ENCODE measurements around the gene CDK7. TPM values are rescaled to one million over a fixed set of nuclear protein-coding genes. Genes with fewer than 3 reads are reported as not detected.
"Not testable (repeated sequence)": the region's sequence is repeated elsewhere in the genome, so short reads cannot be mapped to it uniquely, and the experiment has no call there.

The CDK7 gene
- total and polyA plus RNA-seq, 7 donors: 7.2 to 35.1 (median 18.5) TPM

DNA sequence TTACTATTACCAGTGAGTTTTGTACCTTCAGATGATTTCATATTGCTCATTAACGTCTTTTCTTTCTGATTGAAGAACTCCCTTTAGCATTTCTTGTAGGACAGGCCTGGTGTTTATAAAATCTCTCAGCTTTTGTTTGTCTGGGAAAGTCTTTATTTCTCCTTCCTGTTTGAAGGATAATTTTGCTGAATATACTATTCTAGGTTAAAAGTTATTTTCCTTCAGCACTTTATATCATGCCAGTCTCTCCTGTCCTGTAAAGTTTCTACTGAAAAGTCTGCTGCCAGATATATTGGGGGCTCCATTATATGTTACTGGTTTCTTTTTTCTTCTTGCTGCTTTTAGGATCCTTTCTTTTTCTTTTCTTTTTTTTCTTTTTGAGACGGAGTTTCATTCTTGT, 13.3 kb downstream of the CDK7 start:
- intact Hi-C loops (cut with DNase I): no loop called here
- no peaks in the 10 kb centered on the region for H3K4me1 ChIP-seq
- no peak for DNase-seq
- H3K27ac ChIP-seq: no peak overlapping the region
- H3K9me3 ChIP-seq: no peaks in the 10 kb centered on the region
- no peak overlapping the region for H3K4me3 ChIP-seq
- no peaks in the 10 kb centered on the region for H3K36me3 ChIP-seq
- 95% methylated on average over 2 of the region's 2 CpGs for WGBS, 2 donors
- no peaks in the 10 kb centered on the region for H3K27me3 ChIP-seq
- TF ChIP-seq POLR2A (IDR thresholded peaks at IDR 0.05) (no peak), EP300 (IDR thresholded peaks at IDR 0.05) (no peak), POLR2AphosphoS5 (IDR thresholded peaks at IDR 0.05) (no peak)
- TF ChIP-seq, protein P1, sequence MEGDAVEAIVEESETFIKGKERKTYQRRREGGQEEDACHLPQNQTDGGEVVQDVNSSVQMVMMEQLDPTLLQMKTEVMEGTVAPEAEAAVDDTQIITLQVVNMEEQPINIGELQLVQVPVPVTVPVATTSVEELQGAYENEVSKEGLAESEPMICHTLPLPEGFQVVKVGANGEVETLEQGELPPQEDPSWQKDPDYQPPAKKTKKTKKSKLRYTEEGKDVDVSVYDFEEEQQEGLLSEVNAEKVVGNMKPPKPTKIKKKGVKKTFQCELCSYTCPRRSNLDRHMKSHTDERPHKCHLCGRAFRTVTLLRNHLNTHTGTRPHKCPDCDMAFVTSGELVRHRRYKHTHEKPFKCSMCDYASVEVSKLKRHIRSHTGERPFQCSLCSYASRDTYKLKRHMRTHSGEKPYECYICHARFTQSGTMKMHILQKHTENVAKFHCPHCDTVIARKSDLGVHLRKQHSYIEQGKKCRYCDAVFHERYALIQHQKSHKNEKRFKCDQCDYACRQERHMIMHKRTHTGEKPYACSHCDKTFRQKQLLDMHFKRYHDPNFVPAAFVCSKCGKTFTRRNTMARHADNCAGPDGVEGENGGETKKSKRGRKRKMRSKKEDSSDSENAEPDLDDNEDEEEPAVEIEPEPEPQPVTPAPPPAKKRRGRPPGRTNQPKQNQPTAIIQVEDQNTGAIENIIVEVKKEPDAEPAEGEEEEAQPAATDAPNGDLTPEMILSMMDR (IDR thresholded peaks at IDR 0.05): no peak

DNA sequence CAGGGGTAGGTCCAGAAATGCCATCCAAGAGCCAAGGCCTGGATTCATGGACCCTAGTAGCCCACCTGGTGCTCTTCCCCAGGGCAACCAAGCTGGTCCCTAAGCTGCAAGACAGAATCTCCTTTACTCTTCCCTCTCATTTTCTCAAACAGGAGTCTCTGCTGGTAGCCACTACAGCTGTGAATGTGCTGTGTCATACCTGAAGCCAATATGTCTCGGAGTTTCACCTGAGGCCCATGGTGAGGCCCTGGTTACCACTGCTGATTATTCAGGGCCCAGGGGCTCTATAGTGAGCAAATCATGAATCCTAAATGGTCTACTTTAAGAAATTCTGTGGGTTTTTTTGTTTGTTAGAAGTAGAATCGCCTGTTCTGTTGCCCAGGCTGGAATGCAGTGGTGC, 15.9 kb downstream of the CDK7 start:
- WGBS, 2 donors: 94 to 97% methylated on average over 2 of the region's 2 CpGs
- intact Hi-C loops (cut with DNase I): no loop called here
- Histone ChIP-seq H3K9me3 (no peaks in the 10 kb centered on the region), H3K4me1 (no peaks in the 10 kb centered on the region), H3K36me3 (peaks cover 0 to 5% (median 0%) of the 10 kb centered on the region in 4 donors), H3K27me3 (no peaks in the 10 kb centered on the region), H3K27ac (no peak overlapping the region), H3K4me3 (no peak overlapping the region)
- no peak for TF ChIP-seq POLR2AphosphoS5 (IDR thresholded peaks at IDR 0.05)
- TF ChIP-seq, protein P1 (IDR thresholded peaks at IDR 0.05): no peak
- TF ChIP-seq EP300 (IDR thresholded peaks at IDR 0.05): no peak
- no peak for TF ChIP-seq POLR2A (IDR thresholded peaks at IDR 0.05)
- DNase-seq: no peak

DNA sequence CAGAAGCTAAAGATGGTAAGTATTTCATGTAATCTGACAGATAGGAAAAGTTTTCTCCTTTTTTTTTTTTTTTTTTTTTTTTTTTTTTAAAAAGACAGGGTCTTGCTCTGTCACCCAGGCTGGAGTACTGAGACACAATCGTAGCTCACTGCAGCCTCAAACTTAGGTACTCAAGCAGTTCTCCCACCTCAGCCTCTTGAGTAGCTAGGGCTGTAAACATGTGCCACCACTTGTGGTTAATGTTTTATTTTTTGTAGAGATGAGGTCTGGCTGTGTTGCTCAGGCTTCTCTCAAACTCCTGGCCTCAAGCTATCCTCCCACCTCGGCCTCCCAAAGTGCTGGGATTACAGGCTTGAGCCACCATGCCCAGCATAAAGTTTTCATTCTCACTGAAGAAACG, 17.8 kb downstream of the CDK7 start:
- intact Hi-C loops (cut with DNase I): no loop called here
- WGBS, 2 donors: 78 to 92% methylated on average over 3 of the region's 3 CpGs

DNA sequence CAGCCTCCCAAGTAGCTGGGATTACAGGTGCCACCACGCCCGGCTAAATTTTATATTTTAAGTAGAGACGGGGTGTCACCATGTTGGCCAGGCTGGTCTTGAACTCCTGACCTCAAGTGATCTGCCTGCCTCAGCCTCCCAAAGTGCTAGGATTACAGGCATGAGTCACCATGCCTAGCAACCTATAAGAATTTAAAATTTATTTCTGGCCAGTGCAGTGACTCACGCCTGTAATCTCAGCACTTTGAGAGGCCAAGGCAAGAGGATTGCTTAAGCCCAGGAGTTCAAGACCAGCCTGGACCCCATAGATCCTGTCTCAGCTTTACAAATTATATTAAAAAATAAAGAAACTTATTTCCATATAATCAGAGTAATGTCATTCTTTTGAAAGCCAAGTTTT, 21.3 kb downstream of the CDK7 start:
- H3K4me1 ChIP-seq; H3K4me3 ChIP-seq; H3K27ac ChIP-seq; DNase-seq; intact Hi-C loops (cut with DNase I); H3K9me3 ChIP-seq; H3K27me3 ChIP-seq: not testable (repeated sequence)
- H3K36me3 ChIP-seq: peaks cover 4 to 48% (median 14%) of the 10 kb centered on the region in 4 donors
- 92 to 97% methylated on average over 4 of the region's 4 CpGs for WGBS, 2 donors

More for the DNA sequence above, 17.8 kb downstream of the CDK7 start:
- TF ChIP-seq POLR2AphosphoS5 (IDR thresholded peaks at IDR 0.05) (no peak), EP300 (IDR thresholded peaks at IDR 0.05) (no peak), POLR2A (IDR thresholded peaks at IDR 0.05) (no peak)
- TF ChIP-seq, protein P1 (IDR thresholded peaks at IDR 0.05): no peak
- Histone ChIP-seq H3K4me3 (no peak overlapping the region), H3K36me3 (peaks cover 0 to 13% (median 4%) of the 10 kb centered on the region in 4 donors), H3K4me1 (no peaks in the 10 kb centered on the region), H3K27me3 (no peaks in the 10 kb centered on the region), H3K27ac (no peak overlapping the region), H3K9me3 (no peaks in the 10 kb centered on the region)
- no peak for DNase-seq

DNA sequence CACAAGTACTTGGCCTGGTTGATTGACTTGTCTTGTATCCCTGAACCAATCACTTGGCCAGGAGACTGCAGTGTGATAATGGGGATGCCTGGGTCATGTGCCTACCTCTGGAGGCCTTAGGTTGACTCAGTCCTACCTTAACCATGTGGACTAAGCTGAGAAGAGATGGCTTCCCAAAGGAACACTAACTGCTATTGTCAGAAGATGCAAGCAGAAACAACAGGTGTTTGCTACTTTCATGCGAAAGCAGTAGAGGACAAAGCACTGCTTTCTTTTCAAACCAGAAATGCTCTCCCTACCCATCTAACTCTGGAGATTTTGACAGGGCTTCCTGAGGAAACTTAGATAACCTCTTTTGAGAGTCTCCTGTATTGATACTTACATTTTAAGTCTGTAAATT, 22.9 kb downstream of the CDK7 start:
- 97 to 100% methylated on average over 1 of the region's 1 CpG for WGBS, 2 donors
- TF ChIP-seq, protein P1 (IDR thresholded peaks at IDR 0.05): no peak
- TF ChIP-seq EP300 (IDR thresholded peaks at IDR 0.05): no peak
- no peak for TF ChIP-seq POLR2AphosphoS5 (IDR thresholded peaks at IDR 0.05)
- no peak for TF ChIP-seq POLR2A (IDR thresholded peaks at IDR 0.05)
- DNase-seq: no peak
- Histone ChIP-seq H3K27ac (no peak overlapping the region), H3K4me3 (no peak overlapping the region), H3K4me1 (no peaks in the 10 kb centered on the region), H3K27me3 (no peaks in the 10 kb centered on the region), H3K36me3 (peaks cover 4 to 57% (median 20%) of the 10 kb centered on the region in 4 donors), H3K9me3 (no peaks in the 10 kb centered on the region)
- intact Hi-C loops (cut with DNase I): no loop called here

Measured in sigmoid colon (tissue), 7 donors.